ENCODE data around the gene SAA1.

DNA sequence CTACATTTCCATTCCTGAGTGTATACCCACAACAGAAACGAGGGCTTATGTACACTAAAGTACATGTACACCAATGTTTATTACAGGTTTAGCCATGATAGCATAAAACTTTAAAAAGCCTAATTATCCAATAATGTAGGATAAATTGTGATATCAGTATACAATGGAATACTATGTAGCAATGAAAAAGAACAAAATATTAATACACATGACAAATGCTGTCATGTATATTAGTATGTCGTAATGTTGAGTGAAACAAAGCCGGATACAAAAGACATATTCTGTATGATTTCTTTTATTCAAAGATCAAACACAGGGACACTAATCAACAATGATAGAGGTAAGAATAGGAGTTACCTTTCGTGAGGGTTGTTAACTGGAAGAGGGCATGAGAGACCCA, 32.2 kb upstream of the SAA1 start:
- TF ChIP-seq, protein P1, sequence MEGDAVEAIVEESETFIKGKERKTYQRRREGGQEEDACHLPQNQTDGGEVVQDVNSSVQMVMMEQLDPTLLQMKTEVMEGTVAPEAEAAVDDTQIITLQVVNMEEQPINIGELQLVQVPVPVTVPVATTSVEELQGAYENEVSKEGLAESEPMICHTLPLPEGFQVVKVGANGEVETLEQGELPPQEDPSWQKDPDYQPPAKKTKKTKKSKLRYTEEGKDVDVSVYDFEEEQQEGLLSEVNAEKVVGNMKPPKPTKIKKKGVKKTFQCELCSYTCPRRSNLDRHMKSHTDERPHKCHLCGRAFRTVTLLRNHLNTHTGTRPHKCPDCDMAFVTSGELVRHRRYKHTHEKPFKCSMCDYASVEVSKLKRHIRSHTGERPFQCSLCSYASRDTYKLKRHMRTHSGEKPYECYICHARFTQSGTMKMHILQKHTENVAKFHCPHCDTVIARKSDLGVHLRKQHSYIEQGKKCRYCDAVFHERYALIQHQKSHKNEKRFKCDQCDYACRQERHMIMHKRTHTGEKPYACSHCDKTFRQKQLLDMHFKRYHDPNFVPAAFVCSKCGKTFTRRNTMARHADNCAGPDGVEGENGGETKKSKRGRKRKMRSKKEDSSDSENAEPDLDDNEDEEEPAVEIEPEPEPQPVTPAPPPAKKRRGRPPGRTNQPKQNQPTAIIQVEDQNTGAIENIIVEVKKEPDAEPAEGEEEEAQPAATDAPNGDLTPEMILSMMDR (conservative IDR thresholded peaks at IDR 0.05 in 1 of 2, IDR thresholded peaks at IDR 0.05 in 1 of 2; ENCODE audit: extremely low read depth in 1 of 2, insufficient read depth in 1 of 2, low read depth in 1 of 2, low read length in 2 of 2) = no peak
- TF ChIP-seq EZH2 (IDR thresholded peaks at IDR 0.05; ENCODE audit: borderline replicate concordance, low read length) = no peak

All from mammary epithelial cell (primary cell).